AG08395 (cell line): ENCODE data around the gene COL5A3.
"Not testable (repeated sequence)": the region's sequence is repeated elsewhere in the genome, so short reads cannot be mapped to it uniquely, and the experiment has no call there.

Source experiments
- DNase-seq: peaks from one replicate; pipeline ENCODE4 v3.0.0; 2012; ENCODE audit warnings: mixed read lengths, low spot score

The COL5A3 gene

GRCh38 chr19:10010247-10010691 lies at the start of gene COL5A3:
COL5A3 (minus strand) TSS chr19:10010504; CDS start chr19:10010385, 119 bp downstream.
- peak; percentile 88 for DNase-seq

GRCh38 chr19:10052602-10053360 lies 42.5 kb upstream of the COL5A3 start:
- no peak for DNase-seq

- no peak for DNase-seq
Observed at GRCh38 chr19:10049626-10050025, 39.3 kb upstream of the COL5A3 start.

DNA sequence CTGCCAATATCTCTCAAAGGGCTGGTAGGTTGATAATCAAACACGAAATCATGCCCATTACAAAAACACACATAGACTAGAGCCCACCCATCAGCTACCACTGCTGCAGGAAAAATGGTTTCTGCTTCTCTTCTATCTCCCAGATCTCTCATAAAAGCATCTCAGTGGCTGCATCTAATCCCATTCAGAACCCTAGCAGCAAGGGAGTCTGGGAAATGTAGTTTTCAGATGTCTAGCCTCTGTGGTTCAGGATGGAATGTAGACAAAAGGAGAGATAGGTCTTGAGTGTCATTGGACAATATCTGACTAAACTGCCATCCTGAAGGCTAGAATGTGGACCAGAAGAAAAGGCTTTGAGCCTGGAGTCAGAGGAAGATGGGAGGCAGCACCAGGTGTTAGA lies 35.1 kb upstream of the COL5A3 start:
- no peak for DNase-seq

DNA sequence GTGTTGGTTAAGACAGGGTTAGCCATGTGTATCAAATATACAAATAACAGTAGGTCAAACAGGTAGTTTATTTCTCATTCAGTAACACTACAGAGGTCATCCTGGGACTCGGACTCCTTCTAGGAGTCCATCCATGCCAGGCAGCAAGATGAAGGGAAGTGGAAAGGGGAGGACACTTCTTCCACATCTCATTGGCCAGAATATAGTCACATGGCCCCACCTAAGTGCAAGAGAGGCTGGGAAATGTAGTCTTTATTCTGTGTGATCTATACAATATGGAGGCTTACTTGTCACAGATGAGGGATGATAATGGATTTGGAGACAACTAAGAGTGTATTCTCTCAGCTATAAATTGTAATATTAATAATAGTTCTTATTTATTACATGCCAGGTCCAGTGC lies 34.1 kb upstream of the COL5A3 start:
- no peak for DNase-seq

DNA sequence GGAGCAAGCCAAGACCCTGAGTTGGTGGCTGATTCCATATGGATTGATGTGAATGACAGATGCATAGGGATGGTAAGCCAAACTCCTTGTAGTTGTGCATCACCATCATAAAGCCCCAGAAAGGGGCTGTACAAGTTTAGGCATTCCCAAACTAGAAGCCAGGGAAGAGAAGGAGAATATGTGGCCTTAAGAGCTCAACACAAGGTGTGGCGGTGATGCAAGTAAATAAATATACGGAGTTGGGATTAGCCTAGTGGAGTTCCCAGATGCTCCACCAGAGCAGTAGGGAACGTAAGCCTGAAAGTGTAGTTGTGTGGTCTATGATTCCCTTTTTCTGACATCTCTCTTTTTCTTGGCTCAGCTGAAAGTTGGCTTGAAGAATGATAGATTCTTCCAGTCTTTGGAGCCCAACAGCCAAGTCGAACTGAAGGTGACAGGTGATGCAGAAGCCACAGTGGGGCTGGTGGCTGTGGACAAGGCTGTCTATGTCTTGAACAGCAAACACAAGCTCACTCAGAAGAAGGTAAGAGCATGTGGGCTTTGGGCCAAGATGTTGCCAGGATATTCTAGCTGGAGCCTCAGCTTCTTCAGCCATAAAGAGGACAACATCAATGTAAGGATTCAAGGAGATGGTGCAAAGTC lies 33.1 kb upstream of the COL5A3 start:
- DNase-seq: no peak

- DNase-seq: no peak
Observed at GRCh38 chr19:10037809-10038208, 27.5 kb upstream of the COL5A3 start.

DNA sequence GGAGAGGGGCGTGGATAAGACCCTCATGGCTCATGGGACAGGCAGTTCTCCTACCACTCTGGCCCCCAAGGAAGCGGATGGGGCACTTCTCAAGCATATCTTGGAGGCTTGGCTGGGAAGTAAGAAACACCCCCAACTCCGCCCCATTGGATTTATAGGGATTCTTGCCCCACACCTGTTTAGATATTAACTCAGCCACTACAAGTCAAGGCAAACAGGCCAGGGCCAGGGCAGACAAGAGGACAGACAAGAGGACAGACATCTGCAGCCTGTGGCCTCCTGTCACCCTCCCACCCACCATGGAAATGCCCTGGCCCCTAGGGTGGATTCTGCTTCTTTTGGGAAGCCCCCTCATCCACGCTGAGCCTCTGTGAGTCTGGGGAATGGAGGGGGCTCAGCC lies 27.1 kb upstream of the COL5A3 start:
- DNase-seq: no peak

DNA sequence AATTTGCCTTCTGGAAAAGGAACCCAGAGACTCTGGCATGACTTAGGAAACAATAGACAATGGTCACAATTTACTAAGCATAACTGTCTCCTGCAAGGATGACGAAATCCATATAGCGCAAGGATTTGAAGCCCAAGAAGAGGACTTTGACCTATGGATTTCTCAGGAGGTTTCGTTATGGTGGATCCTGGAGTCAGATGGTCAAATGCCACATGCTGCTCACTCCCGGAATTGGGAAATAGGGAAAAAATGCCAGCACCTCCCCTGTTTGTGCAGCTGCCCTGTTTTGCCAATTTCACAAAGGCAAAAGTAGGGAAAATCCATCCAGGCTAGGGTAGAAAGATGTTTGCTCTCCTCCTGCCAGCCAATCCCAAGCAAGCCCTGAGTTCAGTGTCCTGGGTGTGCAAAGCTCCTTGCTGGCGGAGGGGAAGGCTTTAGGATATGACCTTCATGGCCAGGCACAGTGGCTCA lies 26.3 kb upstream of the COL5A3 start:
- no peak for DNase-seq

DNA sequence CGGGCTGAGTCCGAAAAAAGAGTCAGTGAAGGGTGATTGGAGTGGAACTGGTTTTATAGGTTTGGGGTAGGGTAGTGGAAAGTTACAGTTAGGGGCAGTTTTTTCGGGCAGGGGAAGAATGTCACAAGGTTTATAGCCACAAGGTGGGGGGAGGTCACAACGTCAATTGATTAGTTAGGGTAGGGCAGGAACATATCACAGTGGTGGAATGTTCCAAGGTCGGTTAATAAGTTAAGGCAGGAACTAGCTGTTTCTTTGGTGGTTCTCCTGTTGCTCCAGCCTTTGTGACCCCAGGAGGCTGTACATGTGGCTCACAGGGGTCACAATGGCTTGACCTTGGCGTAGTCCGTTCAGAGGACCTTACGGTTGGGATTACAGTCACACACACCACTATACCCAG lies 23.3 kb upstream of the COL5A3 start:
- no peak for DNase-seq

GRCh38 chr19:10027158-10027997 lies 17.1 kb upstream of the COL5A3 start:
- DNase-seq: peak; percentile 99

DNA sequence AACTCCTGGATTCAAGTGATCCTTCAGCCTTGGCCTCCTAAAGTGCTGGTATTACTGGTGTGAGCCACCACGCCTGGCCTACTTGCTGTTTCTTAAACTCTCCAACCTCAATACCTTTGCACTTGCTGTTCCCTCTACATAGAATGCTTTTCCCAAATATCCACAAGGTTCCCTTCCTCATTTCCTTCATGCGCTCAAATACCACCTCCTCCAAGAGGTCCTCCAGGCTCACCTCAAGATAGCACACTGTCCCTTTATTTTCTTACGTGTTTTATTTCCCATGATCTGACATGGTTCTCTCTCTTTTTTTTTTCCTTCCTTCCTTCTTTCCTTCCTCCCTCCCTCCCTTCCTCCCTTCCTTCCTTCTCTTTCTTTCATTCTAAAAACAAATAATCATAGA lies 16.4 kb upstream of the COL5A3 start:
- DNase-seq: no peak

- not testable (repeated sequence) for DNase-seq
Observed at GRCh38 chr19:10023096-10023495, 12.8 kb upstream of the COL5A3 start.

DNA sequence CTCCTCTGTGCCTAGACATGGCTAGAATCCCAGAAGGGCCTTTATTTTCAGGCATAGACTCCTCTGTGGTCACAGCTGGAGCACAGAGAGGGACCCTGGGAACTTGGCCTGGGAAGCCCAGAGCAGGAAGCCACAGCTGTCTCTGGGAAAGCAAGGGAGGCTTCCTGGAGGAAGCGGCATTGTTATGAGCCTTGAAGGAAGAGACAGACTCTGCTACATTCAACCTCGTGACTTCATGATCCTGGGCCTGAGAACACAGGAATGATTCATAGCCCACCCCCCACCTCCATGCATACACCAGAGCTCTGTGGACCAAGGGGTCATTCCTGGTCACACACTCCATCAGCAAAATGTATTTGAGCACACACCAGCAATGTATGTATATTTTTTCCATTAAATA lies 11.6 kb upstream of the COL5A3 start:
- no peak for DNase-seq

DNA sequence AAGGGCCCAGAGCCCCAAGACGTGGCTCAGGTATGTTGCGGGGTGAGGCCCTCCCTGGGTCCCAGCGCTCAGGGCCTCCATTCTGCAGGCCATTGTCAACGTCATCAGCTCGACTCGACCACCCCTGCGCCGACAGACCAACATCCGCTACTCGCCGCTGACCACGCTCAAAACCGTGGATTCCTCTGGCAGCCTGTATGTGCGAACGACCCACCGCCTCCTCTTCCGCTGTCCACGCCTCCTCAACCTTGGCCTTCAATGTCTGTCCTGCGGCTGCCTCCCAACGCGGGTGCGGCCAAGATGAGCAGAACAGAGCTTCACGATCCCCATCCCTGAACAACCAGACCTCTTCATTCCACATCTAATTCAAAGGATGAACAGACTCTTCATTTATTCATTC lies 11.1 kb upstream of the COL5A3 start:
- DNase-seq: no peak

DNA sequence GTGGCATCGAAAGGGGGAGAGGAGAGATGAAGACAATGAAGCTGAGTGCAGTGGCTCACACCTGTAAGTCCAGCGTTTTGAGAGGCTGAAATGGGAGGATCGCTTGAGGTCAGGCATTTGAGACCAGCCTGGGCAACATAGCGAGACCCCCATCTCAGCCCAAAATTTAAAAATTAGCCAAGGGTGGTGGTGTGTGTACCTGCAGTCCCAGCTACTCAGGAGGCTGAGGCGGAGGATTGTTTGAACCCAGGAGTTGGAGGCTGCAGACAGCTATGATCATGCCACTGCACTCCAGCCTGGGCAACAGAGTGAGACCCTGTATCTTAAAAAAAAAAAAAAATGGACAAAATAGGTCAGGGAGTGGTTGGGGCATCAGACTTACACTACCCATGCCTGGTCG lies 10.5 kb upstream of the COL5A3 start:
- DNase-seq: no peak

DNA sequence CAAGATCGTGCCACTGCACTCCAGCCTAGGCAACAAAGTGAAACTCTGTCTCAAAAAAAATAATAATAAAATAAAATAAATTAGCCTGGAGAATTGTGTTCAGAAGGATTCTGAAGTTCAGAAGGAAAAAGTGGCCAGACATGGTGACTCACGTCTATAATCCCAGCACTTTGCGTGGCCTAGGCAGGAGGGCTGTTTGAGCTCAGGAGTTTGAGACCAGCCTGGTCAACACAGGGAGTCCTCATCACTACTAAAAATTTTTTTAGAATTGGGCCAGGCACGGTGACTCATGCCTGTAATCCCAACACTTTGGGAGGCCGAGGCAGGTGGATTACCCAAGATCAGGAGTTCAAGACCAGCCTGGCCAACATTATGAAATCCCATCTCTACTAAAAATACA lies 8.9 kb upstream of the COL5A3 start:
- no peak for DNase-seq

- no peak for DNase-seq
Observed at GRCh38 chr19:10018786-10019185, 8.5 kb upstream of the COL5A3 start.

- peak; percentile 41 for DNase-seq
Observed at GRCh38 chr19:10018263-10018662, 8.0 kb upstream of the COL5A3 start.

- no peak for DNase-seq
Observed at GRCh38 chr19:10013834-10014618, 3.7 kb upstream of the COL5A3 start.

DNA sequence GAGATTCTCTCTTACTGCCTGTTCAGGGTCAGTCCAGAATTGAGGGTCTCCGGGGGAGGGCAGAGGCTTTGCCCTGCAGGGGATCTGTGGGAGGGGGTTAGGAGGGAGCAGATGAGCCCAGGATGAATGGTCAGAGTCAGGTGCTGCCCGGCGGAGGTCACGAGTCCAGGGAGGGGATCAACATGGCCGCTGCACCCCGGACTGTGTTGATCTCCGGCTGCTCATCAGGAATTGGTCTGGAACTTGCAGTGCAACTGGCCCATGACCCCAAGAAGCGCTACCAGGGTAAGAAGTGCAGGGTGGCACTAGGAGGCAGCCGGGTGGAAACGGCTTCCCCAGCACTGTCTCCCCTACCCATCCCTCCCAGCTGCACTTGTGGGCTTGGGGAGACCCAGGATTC lies 3.0 kb upstream of the COL5A3 start, which contains the start of gene RDH8:
RDH8 (plus strand) TSS at position 168 of the 400 bp plus-strand sequence; CDS start at position 183, 15 bp downstream.
- no peak for DNase-seq

DNA sequence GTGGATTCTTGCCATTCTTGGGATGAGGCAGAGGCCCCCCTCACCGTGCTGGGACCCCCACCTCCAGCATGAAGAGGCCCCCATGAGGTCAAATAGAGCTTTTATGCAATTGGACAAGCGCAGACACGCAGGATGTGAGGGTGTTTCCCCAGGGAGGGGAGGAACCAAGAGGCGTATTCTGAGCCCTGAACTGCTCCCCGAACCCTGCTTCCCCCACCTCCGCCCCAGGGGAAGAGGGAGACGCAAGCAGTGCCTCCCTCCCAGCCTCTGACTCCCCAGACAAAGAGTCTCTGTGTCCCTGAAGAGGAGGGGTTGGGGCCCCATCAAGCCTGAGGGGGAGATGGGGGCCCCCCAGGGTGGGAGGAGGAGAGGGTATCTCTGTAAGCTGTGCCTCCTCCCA lies 1.7 kb upstream of the COL5A3 start:
- DNase-seq: no peak
